Femur (tissue), 1 donor: ENCODE results near the gene SMPD1.

Experiments used
- DNase-seq: peaks from one replicate; pipeline ENCODE4 v3.0.0-alpha.2; 2017

SMPD1 gene

DNA sequence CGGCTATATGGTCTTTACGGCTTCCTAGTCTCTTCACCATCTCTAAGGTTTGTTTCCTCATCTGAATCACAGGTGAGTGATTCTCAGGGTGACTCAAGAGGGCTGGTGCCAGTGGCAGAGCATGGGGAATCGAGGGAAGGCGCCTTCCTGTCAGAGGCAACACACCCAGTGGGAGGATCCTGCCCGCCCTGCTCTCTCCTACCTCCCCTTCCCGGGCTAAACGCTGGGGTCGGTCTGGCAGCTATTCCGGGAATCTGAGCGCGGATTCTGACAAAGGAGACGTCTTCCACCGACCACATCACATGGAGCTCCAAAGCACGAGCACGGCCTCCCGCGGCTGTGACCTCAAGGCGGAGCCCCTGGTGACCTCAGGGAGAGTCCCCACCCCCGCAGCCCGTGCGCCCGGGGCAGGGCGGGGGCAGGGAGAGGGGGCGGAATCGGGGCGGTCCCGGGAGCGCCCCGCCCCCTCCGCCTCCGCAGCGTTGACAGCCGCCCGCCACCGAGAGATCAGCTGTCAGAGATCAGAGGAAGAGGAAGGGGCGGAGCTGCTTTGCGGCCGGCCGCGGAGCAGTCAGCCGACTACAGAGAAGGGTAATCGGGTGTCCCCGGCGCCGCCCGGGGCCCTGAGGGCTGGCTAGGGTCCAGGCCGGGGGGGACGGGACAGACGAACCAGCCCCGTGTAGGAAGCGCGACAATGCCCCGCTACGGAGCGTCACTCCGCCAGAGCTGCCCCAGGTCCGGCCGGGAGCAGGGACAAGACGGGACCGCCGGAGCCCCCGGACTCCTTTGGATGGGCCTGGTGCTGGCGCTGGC is at the start of gene SMPD1:
TSS of gene SMPD1 (plus strand) at position 570 of the 813 bp plus-strand sequence. CDS start at position 695, 125 bp downstream.
- DNase-seq, result peak; percentile 94

DNA sequence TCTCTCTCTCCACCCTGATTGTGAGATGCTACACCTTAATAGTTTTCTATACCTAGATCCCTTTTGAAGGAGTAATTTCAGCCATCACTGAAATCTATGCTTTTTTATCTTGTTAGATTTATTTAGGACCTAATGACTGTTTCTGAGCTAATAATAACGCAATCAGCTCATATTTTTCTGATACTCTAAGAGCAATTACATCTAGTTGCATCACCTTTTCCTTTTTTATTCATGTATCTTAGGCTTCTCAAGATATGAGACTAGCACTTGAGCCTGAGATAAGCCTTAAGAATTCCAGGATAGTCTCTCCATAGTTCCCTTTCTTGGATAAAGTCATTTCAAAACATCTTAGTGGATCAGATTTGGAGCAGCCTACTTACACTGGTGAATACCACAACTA is 44.9 kb upstream of the SMPD1 start:
- DNase-seq, result no peak

DNA sequence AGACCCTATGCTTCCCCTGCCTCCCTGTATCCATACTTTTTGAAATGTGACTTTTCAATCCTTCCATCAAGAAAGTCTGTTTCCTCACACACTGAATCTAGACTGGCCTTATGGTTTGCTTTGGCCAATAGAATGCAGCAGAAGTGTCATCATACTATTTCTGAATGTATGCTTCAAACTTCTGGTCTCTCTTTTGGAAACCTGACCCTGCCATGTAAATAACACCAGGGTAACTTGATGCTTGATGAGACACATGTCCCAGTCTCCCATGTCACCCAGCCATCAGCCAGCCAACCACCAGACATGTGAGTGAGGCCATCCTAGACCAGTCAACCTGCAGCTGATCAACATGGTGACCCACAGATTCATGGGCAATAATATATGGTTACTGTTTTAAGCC is 40.2 kb upstream of the SMPD1 start:
- no peak for DNase-seq

DNA sequence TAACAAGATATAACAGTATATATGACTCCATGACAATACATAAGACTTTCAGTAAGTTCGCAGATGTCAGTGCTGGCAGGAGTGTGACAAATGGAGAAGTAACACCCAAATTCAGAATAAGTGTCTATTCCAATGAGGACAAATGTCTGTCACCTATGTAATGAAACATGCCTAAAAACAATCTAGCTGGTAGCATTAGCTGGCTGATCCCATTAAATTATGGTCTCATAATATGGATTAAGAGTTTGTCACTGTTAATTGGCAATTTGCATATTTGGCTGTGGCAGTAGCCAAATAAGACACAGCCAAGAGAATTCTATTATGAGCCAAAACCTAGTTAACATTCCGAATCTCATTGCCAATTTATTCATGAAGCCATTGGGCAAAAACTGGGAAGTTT is 39.8 kb upstream of the SMPD1 start:
- DNase-seq, result no peak

DNA sequence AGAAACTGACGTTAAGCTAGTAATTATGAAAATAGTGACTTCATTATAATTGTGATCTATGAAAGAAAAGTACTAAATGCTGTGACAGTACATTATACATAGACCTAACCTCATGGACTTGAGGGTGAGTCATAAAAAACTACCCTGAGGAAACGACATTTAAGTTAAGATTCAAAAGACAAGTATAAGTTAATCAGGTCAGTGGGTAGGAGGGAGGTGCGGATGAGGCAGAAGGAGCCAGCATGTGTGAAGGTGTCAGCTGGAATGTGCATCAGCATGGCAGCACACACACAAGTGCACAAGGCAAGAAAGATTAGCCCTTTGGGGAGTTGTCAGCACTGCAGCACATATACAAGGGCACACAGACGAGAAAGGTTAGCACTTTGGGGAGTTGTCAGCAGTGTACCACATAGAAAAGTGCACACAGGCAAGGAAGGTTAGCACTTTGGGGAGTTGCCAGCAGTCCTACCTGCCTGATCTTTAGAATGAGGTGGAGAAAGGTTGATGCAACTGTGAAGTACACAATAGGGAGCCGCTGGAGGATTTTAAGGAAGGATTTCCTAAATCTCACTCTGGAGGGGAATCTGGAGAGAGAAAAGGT is 38.4 kb upstream of the SMPD1 start:
- no peak for DNase-seq

DNA sequence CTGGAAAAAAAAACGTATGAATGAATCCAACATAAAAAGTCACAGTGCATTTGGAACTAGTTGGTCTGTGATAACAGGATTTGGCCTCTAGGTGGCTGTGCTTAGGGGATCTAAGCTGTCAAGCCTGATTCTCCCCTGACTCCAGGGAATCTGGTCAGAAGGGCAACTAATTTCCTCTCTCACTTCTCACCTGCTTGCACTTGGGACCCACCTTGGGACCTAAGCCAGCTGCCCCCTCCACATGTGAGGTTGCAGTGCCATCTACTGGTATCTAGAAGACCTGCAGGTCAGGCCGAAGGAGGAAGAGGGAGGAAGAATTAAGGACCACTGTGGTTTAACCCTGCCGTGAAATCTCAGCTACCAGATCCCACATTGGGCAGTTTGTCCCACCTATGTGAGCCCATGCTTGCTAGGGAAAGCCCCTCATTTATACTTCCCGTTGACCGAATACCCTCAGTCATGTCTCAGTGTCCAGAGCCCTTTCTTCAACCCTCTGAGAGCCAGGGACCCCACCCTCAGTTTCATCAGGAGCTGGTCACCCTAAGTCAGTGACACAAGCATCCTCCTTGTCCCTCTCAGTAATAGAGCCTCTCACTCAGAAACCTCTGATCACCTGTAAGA is 36.8 kb upstream of the SMPD1 start:
- peak; percentile 69 for DNase-seq

DNA sequence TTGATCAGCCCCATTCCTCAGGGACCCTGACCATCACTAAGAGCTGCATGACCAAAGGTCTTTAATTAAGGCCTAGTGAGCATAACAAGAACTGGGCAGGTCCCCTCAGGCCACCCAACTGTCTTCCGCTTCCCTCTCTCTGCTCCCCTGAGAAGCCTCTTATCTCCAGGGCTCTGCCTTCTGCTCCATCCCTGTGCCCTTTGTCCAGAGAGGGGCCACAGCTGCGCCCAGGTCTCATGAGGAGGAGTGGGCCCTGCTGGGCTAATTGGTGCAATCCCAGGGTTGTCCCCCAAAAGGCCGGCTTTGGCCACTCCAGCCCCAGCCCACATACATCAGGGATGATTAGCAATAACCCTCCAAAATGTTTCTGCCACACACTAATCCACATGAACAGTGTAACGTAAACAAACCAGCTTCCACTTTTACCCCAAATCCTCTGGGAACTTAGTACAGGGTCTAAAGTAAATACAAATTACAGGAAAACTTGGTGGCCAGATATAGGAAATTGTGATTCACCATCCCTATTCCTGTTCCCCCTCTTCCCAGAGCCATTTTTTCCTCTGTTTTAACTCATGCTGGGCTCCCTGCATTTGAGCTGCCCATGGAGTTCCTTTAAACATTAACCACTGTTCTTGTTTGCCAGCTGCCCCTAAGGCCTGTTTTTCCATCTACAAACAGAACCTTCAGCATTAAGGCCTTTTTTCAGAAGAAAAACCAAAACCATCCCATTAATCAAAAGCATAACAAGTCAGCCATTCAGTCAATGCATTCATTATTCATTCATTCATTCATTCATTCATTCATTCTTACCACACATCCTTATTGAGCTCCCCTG is 35.4 kb upstream of the SMPD1 start:
- no peak for DNase-seq

DNA sequence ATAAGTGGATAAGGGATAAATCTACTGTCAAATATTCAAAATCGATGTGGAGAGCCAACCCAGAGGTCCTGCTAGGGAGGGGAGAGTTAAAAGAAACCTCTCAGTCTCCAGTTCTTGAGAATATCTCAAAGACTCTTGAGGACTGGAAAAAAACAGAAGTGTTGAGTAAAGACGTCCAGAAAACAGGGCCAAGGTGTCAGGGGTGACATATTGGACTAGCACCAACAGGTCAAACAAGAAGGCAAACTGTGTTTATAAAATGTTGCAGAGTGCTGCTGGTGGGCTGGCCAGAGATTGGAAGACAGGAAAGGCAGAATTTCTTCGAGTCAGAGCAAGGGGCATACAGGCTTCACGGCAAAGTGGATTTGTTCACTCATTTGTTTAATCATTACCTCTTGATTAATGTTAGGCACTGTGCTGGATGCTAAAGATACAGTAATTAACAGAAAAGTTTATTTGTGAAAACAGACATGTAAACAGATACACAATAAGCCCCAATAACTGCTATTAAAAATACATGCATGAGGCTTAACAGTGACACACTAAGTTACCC is 33.7 kb upstream of the SMPD1 start:
- no peak for DNase-seq

DNA sequence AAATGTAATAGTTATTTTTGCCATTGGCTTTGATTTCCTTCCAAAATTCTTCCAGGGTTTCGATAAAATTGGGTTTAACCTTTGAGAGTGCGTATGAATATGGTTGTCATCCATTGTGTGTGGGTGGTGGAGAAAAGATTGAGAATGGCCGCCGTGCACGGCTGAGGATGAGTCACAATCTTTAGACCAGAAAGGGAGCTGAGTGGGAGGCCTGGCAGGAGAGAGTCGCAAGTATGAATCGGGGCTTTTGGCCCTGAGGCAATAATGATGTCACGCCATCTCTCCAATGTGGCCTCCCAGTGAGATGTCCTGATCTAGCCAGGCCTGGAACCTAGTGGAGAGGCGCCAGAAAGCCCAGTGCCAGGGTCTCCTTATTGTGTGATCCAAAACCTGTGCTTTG is 33.1 kb upstream of the SMPD1 start:
- peak; percentile 55 for DNase-seq

DNA sequence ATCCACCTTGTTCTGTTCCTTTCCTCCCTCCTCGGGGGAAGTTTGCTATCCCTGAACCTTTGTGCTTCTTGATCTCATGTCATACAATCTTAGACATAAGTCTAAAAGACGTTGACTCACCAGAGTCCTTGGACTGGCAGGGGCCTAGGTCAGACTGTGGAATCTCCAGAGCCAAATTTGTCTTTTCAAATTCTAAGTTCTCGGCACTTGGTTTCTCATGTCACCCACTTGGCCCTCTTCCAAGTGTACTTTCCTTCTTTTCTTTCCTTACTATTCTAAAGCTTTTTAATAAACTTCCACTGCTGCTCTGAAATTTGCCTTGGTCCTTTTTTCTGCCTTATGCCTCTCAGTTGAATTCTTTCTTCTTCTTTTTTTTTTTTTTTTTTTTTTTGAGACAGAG is 30.1 kb upstream of the SMPD1 start:
- DNase-seq, result no peak

DNA sequence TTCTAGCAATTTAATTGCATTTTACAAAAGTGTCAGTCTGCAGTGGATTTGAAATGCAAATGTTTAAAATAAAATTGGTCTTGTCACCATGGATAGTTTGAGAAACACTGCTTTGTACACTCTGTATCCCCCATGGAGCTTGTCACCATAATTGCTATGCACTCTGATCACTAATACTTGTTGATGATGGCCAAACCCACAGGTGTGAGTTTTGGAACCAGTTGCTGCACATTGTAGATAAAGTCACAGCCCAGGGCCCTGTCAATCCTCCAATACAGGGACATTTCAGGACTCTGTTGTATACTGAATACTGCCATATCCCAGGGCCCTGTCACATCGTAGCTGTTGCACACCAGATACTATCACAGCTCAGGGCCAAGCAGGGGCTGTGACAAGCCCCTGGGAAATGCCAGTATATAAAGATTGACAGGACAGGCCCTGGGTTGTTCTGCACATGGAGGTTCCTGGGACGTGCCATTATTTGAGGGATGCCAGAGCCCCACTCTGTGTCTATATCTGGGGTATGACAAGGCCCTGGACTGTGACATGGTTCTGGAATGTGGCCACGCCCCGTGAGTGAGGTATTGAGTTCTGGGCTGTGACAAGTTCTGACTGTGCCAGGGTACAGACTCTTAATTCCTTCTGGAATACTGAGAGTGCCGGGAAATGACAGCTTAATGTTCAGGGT is 27.9 kb upstream of the SMPD1 start:
- DNase-seq, result peak; percentile 34

DNA sequence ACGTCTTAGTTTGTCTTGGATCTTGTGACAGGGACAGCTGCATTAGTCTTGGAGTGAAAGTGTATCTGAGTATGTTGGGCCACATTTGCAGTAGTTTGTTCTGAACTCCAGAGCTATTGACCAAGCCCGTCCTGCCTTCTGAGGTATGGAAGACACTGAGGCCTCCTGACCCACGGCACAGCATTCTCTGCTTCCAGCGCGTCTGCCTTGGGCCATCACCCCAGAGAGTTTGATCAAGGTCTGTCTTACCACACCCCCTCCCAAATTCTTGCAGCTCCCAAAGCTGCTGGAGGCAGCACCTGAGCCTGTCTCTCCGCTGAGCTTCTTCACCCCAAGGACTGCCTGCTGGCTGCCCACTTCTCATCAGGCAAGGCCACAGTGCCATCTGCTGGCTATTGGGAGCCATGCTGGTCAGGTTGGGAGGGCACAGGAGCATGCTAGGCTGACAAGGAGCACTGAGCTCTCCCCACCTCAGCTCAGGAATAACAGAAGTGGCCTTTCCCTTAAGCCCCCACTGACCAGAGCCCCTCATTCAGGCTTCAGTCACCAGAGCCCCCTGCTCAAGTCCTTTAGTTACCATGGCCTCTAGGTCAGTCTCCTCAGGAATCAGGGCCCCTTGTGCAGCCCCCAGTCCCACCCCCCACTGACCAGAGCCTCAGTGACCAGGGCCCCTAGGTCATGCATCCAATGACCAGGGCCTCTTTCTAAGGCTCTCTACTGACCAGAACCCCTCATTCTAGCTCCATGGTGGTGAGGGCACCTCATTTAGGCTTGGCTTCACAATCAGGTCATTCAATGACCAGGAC is 27.2 kb upstream of the SMPD1 start:
- DNase-seq, result peak; percentile 83

DNA sequence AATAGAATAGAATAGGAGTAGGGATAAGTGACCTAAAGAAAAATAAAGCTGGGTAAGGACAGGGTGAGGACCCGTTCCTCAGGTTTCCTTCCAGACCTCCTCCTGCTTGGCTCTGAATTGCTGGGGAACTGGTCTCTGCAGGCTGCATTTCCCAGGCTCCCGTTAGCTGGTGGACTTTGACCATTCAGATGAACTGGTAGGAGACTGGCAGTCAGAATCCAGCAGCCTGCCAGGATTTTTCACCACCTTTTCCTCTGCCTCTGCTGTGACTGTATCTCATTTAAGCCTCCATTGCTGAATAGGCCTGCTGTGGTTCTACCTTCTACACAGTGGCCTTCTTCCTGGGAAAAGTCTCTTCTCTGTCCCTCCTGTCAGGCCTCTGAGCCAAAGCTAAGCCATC is 24.6 kb upstream of the SMPD1 start:
- DNase-seq, result no peak

DNA sequence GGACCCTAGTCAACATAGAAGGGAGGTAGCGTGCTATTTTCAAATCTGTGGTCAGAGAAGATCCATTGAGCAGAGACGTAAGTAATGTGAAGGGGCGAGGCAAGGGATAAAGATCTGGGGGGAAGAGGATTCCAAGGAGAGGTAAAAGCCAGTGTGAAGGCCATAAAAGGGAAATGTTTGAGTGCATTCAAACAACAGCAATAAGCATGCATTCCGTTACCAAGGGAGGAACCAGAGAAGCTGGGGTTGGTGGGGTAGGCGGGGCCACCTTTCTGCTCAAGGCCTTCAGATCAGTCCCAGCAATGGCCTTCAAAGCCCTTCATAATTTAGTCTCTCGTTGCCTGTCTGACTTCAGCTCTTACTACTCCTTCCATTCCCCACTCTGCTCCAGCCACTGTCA is 18.4 kb upstream of the SMPD1 start:
- DNase-seq, result no peak

DNA sequence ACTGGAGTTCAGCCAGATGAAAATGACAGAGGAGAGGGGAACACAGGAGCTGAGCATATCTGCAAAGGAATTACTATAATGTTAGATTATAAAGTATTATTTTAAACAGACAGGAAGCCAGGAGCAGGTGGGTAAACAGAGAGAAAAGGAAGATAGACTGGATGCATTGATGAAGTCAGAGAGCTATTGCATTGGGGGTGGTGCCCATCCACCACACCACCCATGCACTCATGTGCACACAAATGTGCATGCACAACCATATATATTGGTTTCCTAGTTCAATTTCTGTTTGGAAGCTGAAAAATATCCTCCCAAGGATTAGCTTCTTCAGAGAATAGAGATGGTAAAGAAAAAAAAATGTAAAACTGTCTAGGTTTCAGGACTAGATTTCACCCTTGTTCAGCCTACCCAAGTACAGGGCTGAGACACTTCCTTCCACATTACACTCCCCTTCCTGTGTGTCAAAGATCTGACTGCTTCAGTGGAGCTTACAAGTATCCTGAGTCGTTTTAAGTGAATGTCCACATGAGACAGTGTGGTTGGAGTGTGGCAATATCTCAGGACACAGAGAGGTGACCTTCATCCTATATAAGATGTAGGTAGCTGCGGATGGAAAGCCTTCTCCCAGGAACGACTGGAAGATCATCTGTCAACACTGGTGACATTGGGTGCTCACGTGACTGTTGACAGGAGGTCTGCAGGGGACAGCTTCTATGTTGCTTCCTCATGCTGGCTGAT is 12.2 kb upstream of the SMPD1 start:
- no peak for DNase-seq

DNA sequence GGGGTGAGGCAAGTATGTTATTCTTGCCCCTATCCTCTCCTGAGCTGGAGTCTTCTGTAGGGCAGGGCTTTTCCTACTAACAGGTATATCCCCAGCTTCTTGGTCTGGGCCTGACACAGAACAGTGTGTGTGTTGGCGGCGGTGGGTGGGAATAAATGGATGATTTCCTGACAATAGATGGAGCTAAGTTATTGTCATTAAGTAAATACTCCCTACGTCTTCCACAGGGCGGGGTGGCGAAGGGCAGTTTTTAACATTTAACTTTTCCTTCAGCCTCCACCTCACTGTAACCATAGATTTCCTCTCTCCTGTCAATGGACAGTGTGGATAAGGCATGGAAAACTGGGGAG is 11.7 kb upstream of the SMPD1 start:
- no peak for DNase-seq

DNA sequence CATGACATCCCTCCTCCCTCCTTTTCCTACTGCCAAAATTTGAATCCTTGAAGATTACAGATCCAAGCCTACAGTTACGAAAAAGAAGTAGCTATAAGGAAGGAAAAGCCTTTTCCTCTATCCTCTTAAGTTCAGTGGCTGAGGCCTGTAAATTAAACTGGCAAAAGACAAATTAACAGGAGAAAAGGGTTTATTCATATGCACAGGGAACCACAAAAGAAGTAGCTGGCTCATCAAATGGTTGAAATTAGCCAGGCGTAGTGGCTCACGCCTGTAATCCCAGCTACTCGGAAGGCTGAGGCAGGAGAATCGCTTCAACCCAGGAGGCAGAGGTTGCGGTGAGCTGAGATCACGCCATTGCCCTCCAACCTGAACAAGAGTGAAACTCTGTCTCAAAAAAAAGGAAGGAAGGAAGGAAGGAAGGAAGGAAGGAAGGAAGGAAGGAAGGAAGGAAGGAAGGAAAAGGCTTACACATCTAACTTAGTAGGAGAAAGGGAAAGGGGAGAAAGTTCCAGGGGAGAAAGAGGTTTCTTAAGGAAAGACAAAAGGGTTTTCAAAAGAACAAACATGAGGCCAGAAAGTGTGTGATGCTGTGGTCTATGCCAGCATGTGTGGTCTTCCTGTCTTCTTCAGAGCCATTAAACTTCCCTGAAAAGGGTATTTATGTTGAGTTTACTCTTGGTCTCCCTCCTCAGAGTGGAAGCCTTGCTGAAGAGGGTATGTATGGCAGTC is 5.1 kb upstream of the SMPD1 start:
- DNase-seq, result no peak

DNA sequence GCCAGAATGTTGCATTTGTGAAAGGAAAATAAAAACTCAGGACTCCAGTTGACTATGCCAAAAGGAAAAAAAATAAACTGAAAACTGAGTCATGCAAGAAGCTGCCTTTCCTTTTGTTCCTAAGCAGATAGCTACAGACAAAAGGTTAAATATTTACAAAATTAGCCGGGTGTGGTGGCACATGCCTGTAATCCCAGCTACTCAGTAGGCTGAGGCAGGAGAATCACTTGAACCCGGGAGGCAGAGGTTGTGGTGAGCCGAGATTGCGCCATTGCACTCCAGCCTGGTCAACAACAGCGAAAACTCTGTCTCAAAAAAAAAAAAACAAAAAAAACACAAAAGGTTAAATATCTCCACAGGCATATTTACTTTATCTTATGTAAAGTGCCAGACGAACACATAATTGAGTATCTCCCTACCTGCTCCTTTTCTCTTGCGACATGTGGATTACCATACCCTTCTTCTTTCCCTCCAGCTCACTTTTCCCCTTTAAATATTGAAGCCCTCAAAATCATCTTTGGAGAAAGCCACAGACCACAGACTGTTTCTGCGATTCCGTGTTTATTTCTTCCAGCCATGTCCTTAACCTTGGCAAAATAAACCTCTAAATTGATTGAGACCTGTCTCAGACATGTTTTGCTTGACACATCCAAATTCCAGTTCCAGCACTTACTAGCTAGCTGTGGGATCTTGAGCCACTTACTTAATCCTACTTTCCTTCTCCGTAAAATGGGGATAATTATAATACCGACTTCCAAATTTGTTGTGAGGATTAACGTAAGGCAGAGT is 2.3 kb upstream of the SMPD1 start:
- no peak for DNase-seq

DNA sequence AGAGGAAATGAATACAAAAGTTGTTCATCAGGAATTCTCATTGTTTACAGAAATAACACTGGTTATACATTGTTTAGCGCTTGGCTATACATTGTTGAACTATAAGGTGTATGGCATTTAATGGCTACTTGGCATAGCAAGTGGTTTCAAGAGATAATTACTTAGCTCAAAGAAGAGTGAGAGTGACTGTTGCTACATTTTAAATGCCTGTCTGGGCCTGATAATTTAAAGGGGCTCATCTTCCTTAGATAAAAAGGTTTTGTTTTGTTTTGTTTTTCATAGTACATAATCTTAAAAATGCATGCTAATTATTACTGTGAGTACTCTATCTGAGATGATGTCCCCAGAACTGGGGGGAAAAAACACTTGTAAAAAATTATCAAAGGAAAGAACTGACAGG is 1.5 kb upstream of the SMPD1 start:
- DNase-seq, result no peak
